ENCODE data around the gene PCSK5. TPM values are rescaled to one million over a fixed set of nuclear protein-coding genes. Genes with fewer than 3 reads are reported as not detected.

PCSK5 gene
- total RNA-seq, 8 experiments from 2014 or later: 1.8 to 21.4 (median 4.9) TPM

GRCh38 chr9:75983319-75984045 is 93.0 kb downstream of the PCSK5 start:
- 65 to 100% (median 94%) methylated on average over 1 to 4 of the region's 4 CpGs for WGBS, 10 experiments
- H3K4me3 ChIP-seq: no peak overlapping the region

GRCh38 chr9:75985515-75985914 is 95.0 kb downstream of the PCSK5 start:
- no peak for ATAC-seq (replicated peaks in 6 of 8)
- in situ Hi-C loops (cut with MboI; ENCODE audit: low pct_unique_long_range_greater_than_20kb in 2 of 9, low sequenced_read_pairs in 9 of 9, unreplicated experiment in 9 of 9): no loop called here
- Histone ChIP-seq H3K27ac (no peak overlapping the region), H3K4me3 (no peak overlapping the region), H3K4me1 (replicated peaks in 1 of 2) (peaks cover 0 to 6% of the 10 kb centered on the region in 2 donors)
- 60 to 100% (median 84%) methylated on average over 2 to 3 of the region's 3 CpGs for WGBS, 10 experiments

More at GRCh38 chr9:75983319-75984045, 93.0 kb downstream of the PCSK5 start:
- peak in 1 of 8 experiments; percentile 53 for ATAC-seq (replicated peaks in 6 of 8)
- no peaks in the 10 kb centered on the region for H3K4me1 ChIP-seq (replicated peaks in 1 of 2)
- in situ Hi-C loops (cut with MboI; ENCODE audit: low pct_unique_long_range_greater_than_20kb in 2 of 9, low sequenced_read_pairs in 9 of 9, unreplicated experiment in 9 of 9): no loop called here
- H3K27ac ChIP-seq: no peak overlapping the region

- WGBS, 10 experiments: 60 to 100% (median 100%) methylated on average over 1 to 2 of the region's 2 CpGs; no CpG with 5 or more reads in 2 of the 10 experiments
- H3K4me1 ChIP-seq (replicated peaks in 1 of 2): peaks cover 0 to 6% of the 10 kb centered on the region in 2 donors
- in situ Hi-C loops (cut with MboI; ENCODE audit: low pct_unique_long_range_greater_than_20kb in 2 of 9, low sequenced_read_pairs in 9 of 9, unreplicated experiment in 9 of 9): no loop called here
- no peak for ATAC-seq (replicated peaks in 6 of 8)
- no peak overlapping the region for H3K4me3 ChIP-seq
- no peak overlapping the region for H3K27ac ChIP-seq
Measured at GRCh38 chr9:75988663-75989062, 98.2 kb downstream of the PCSK5 start.

GRCh38 chr9:75990156-75990555 is 99.7 kb downstream of the PCSK5 start:
- in situ Hi-C loops (cut with MboI; ENCODE audit: low pct_unique_long_range_greater_than_20kb in 2 of 9, low sequenced_read_pairs in 9 of 9, unreplicated experiment in 9 of 9): loop anchor here in 1 of 9 experiments (10.0 kb wide), 1 partner anchor 55 kb away; no protein-coding TSS in a partner anchor
- peak in 1 of 8 experiments; percentile 44 for ATAC-seq (replicated peaks in 6 of 8)
- Histone ChIP-seq H3K4me1 (replicated peaks in 1 of 2) (peaks cover 0 to 6% of the 10 kb centered on the region in 2 donors), H3K27ac (no peak overlapping the region), H3K4me3 (no peak overlapping the region)
- WGBS, 10 experiments: 80 to 100% (median 92%) methylated on average over 1 to 5 of the region's 5 CpGs; no CpG with 5 or more reads in 3 of the 10 experiments

GRCh38 chr9:75990576-75991304 is 100.3 kb downstream of the PCSK5 start:
- Histone ChIP-seq H3K4me1 (replicated peaks in 1 of 2) (peaks cover 0 to 6% of the 10 kb centered on the region in 2 donors), H3K27ac (no peak overlapping the region), H3K4me3 (no peak overlapping the region)
- ATAC-seq (replicated peaks in 6 of 8): no peak
- WGBS, 10 experiments: 62 to 100% (median 93%) methylated on average over 2 to 6 of the region's 6 CpGs
- in situ Hi-C loops (cut with MboI; ENCODE audit: low pct_unique_long_range_greater_than_20kb in 2 of 9, low sequenced_read_pairs in 9 of 9, unreplicated experiment in 9 of 9): loop anchor here in 1 of 9 experiments (10.0 kb wide), 1 partner anchor 56 kb away; no protein-coding TSS in a partner anchor

GRCh38 chr9:75992482-75993206 is 102.2 kb downstream of the PCSK5 start:
- Histone ChIP-seq H3K4me1 (replicated peaks in 1 of 2) (peaks cover 0 to 6% of the 10 kb centered on the region in 2 donors), H3K27ac (no peak overlapping the region), H3K4me3 (no peak overlapping the region)
- in situ Hi-C loops (cut with MboI; ENCODE audit: low pct_unique_long_range_greater_than_20kb in 2 of 9, low sequenced_read_pairs in 9 of 9, unreplicated experiment in 9 of 9): loop anchor here in 1 of 9 experiments (10.0 kb wide), 1 partner anchor 58 kb away; no protein-coding TSS in a partner anchor
- peak in 2 of 8 experiments; percentile 51 to 68 for ATAC-seq (replicated peaks in 6 of 8)
- WGBS, 10 experiments: 11 to 96% (median 91%) methylated on average over 1 to 7 of the region's 8 CpGs

GRCh38 chr9:75993434-75993833 is 103.0 kb downstream of the PCSK5 start:
- in situ Hi-C loops (cut with MboI; ENCODE audit: low pct_unique_long_range_greater_than_20kb in 2 of 9, low sequenced_read_pairs in 9 of 9, unreplicated experiment in 9 of 9): loop anchor here in 1 of 9 experiments (10.0 kb wide), 1 partner anchor 59 kb away; no protein-coding TSS in a partner anchor
- Histone ChIP-seq H3K27ac (no peak overlapping the region), H3K4me3 (no peak overlapping the region), H3K4me1 (replicated peaks in 1 of 2) (peaks cover 0 to 6% of the 10 kb centered on the region in 2 donors)
- 64 to 100% (median 100%) methylated on average over 1 to 3 of the region's 3 CpGs; no CpG with 5 or more reads in 2 of the 10 experiments for WGBS, 10 experiments
- peak in 2 of 8 experiments; percentile 25 to 36 for ATAC-seq (replicated peaks in 6 of 8)

GRCh38 chr9:75995066-75995465 is 104.6 kb downstream of the PCSK5 start:
- H3K4me3 ChIP-seq: no peak overlapping the region
- no peak overlapping the region for H3K27ac ChIP-seq
- no peak for ATAC-seq (replicated peaks in 6 of 8)
- in situ Hi-C loops (cut with MboI; ENCODE audit: low pct_unique_long_range_greater_than_20kb in 2 of 9, low sequenced_read_pairs in 9 of 9, unreplicated experiment in 9 of 9): loop anchor here in 1 of 9 experiments (10.0 kb wide), 1 partner anchor 60 kb away; no protein-coding TSS in a partner anchor
- H3K4me1 ChIP-seq (replicated peaks in 1 of 2): peaks cover 0 to 3% of the 10 kb centered on the region in 2 donors

GRCh38 chr9:75996726-75997125 is 106.3 kb downstream of the PCSK5 start:
- in situ Hi-C loops (cut with MboI; ENCODE audit: low pct_unique_long_range_greater_than_20kb in 2 of 9, low sequenced_read_pairs in 9 of 9, unreplicated experiment in 9 of 9): loop anchor here in 1 of 9 experiments (10.0 kb wide), 1 partner anchor 62 kb away; no protein-coding TSS in a partner anchor
- Histone ChIP-seq H3K27ac (no peak overlapping the region), H3K4me1 (replicated peaks in 1 of 2) (peaks cover 0 to 9% of the 10 kb centered on the region in 2 donors), H3K4me3 (no peak overlapping the region)
- ATAC-seq (replicated peaks in 6 of 8): no peak

- 33 to 100% (median 88%) methylated on average over 1 of the region's 1 CpG; no CpG with 5 or more reads in 5 of the 10 experiments for WGBS, 10 experiments
Measured at GRCh38 chr9:75997206-75997605, 106.7 kb downstream of the PCSK5 start.

GRCh38 chr9:75998096-75998780 is 107.8 kb downstream of the PCSK5 start:
- 74 to 100% (median 92%) methylated on average over 1 to 4 of the region's 4 CpGs for WGBS, 10 experiments
- Histone ChIP-seq H3K4me3 (no peak overlapping the region), H3K4me1 (replicated peaks in 1 of 2) (peaks cover 0 to 12% of the 10 kb centered on the region in 2 donors), H3K27ac (no peak overlapping the region)
- in situ Hi-C loops (cut with MboI; ENCODE audit: low pct_unique_long_range_greater_than_20kb in 2 of 9, low sequenced_read_pairs in 9 of 9, unreplicated experiment in 9 of 9): loop anchor here in 1 of 9 experiments (10.0 kb wide), 1 partner anchor 63 kb away; no protein-coding TSS in a partner anchor
- ATAC-seq (replicated peaks in 6 of 8): peak in 3 of 8 experiments; percentile 32 to 60 (median 57)

More at GRCh38 chr9:75997206-75997605, 106.7 kb downstream of the PCSK5 start:
- peak in 2 of 8 experiments; percentile 18 to 21 for ATAC-seq (replicated peaks in 6 of 8)
- H3K4me3 ChIP-seq: no peak overlapping the region
- in situ Hi-C loops (cut with MboI; ENCODE audit: low pct_unique_long_range_greater_than_20kb in 2 of 9, low sequenced_read_pairs in 9 of 9, unreplicated experiment in 9 of 9): loop anchor here in 1 of 9 experiments (10.0 kb wide), 1 partner anchor 62 kb away; no protein-coding TSS in a partner anchor
- H3K27ac ChIP-seq: no peak overlapping the region
- H3K4me1 ChIP-seq (replicated peaks in 1 of 2): peaks cover 0 to 12% of the 10 kb centered on the region in 2 donors

- in situ Hi-C loops (cut with MboI; ENCODE audit: low pct_unique_long_range_greater_than_20kb in 2 of 9, low sequenced_read_pairs in 9 of 9, unreplicated experiment in 9 of 9): no loop called here
- 31 to 88% (median 75%) methylated on average over 1 to 2 of the region's 2 CpGs for WGBS, 10 experiments
- ATAC-seq (replicated peaks in 6 of 8): peak in 4 of 8 experiments; percentile 7 to 70 (median 16)
- Histone ChIP-seq H3K4me3 (no peak overlapping the region), H3K4me1 (replicated peaks in 1 of 2) (peaks cover 0 to 12% of the 10 kb centered on the region in 2 donors), H3K27ac (no peak overlapping the region)
Measured at GRCh38 chr9:76001459-76001858, 111.0 kb downstream of the PCSK5 start.

All from motor neuron (in vitro differentiated cells).